Measurements from ENCODE around the gene NR4A1.

Gene NR4A1

DNA sequence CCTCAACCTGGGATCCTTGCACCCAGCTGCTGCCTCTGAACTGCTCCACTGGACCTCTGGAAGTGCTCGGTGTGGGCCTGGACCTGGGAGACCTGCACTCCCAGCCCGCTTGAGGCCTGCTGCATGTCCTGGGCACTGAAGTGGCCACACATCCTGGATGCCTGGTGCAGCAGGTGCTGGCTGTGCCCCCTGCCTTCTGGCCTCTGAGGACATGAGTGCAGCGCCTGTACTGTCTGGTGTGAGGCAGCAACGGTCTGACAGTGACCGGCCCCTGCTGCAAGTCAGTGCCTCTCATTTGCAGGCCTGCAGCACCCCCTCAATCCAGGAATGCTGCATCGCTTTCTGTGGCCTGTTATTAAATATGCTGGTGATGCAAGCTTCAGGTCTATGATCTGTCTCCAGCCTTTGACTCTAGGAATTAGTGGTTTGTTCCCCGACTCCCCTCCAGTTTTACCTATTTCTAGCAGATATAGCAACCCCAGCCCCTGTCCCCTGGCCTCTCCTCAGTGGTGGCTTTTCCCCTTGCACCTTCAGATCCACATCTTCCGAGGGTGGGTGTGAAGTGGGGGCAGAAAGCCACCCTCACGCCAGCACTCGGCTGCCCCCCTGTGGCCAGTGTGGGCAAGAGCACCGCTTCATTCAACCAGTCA, 31.9 kb downstream of the NR4A1 start:
- H3K27ac ChIP-seq = no peak overlapping the region
- peaks cover 23% of the 10 kb centered on the region for H3K27me3 ChIP-seq
- H3K9me3 ChIP-seq = no peaks in the 10 kb centered on the region
- TF ChIP-seq, protein P1, sequence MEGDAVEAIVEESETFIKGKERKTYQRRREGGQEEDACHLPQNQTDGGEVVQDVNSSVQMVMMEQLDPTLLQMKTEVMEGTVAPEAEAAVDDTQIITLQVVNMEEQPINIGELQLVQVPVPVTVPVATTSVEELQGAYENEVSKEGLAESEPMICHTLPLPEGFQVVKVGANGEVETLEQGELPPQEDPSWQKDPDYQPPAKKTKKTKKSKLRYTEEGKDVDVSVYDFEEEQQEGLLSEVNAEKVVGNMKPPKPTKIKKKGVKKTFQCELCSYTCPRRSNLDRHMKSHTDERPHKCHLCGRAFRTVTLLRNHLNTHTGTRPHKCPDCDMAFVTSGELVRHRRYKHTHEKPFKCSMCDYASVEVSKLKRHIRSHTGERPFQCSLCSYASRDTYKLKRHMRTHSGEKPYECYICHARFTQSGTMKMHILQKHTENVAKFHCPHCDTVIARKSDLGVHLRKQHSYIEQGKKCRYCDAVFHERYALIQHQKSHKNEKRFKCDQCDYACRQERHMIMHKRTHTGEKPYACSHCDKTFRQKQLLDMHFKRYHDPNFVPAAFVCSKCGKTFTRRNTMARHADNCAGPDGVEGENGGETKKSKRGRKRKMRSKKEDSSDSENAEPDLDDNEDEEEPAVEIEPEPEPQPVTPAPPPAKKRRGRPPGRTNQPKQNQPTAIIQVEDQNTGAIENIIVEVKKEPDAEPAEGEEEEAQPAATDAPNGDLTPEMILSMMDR (IDR thresholded peaks at IDR 0.05) = peak; percentile 83
- peaks cover 22% of the 10 kb centered on the region for H3K36me3 ChIP-seq
- H3K4me1 ChIP-seq (ENCODE audit: control insufficient read depth in 1 of 2, insufficient read depth in 1 of 2, low read depth in 1 of 2, low read length in 1 of 2) = peaks cover 0 to 3% of the 10 kb centered on the region in 2 experiments
- no peak overlapping the region for H3K4me3 ChIP-seq (ENCODE audit: low read depth in 1 of 2, low read length in 1 of 2)

DNA sequence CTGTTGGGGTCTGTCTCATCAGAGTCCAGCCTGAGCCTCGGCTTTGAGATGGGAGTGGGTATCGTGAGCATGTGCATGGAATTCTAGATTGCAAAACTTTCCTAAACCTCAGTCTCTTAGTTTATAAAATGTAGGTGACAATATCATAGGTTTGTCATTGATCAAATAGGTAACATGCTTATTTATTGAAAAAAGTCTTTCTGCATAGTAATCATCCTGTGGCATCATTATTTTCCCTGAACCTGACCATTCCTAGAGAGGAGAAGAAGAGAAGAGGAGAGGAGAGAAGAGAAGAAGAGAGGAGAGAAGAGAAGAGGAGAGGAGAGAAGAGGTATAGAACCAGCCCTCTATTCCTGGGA, 32.4 kb downstream of the NR4A1 start:
- H3K27me3 ChIP-seq = peaks cover 28% of the 10 kb centered on the region
- peaks cover 17% of the 10 kb centered on the region for H3K36me3 ChIP-seq
- no peak overlapping the region for H3K4me3 ChIP-seq (ENCODE audit: low read depth in 1 of 2, low read length in 1 of 2)
- no peak overlapping the region for H3K27ac ChIP-seq
- no peaks in the 10 kb centered on the region for H3K9me3 ChIP-seq
- H3K4me1 ChIP-seq (ENCODE audit: control insufficient read depth in 1 of 2, insufficient read depth in 1 of 2, low read depth in 1 of 2, low read length in 1 of 2) = peaks cover 0 to 3% of the 10 kb centered on the region in 2 experiments
- TF ChIP-seq, protein P1 (IDR thresholded peaks at IDR 0.05) = no peak

DNA sequence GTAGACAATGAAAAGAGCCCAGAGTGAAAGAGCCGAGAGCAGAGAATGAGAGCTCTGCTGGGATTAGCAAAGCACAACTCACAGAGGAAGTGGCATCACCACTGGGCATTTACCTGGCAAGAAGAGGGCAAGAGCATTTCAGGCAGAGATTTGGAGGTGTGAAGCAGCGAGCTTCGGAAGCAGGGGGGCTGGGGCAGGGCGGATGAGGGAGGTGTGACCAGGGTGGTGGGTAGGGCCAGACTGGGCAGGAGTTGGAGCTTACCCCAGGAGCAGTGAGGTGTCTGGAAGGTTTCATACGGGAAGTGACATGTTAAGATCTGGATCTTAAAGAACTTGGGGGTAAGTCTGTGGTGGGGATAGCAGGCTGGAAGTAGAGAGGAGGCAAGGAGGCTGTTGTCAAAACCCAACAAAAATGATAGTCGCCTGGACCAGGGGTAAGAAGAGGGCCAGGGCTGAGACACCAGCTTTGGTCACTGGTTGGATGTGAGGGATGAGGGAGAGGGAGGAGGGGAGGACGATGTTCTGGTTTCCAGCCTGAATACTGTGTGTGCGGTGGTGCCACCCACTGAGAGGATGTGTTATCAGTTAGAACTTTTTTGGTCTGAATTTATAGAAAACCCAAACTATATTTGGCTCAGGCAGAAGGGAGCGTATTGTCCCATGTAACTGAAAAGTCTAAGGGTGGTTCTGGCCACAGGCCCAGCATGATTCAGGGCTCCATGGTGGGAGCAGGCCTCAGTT, 33.4 kb downstream of the NR4A1 start:
- peaks cover 39% of the 10 kb centered on the region for H3K27me3 ChIP-seq
- TF ChIP-seq, protein P1 (IDR thresholded peaks at IDR 0.05) = no peak
- H3K4me3 ChIP-seq (ENCODE audit: low read depth in 1 of 2, low read length in 1 of 2) = no peak overlapping the region
- H3K4me1 ChIP-seq (ENCODE audit: control insufficient read depth in 1 of 2, insufficient read depth in 1 of 2, low read depth in 1 of 2, low read length in 1 of 2) = peaks cover 0 to 3% of the 10 kb centered on the region in 2 experiments
- H3K36me3 ChIP-seq = peaks cover 6% of the 10 kb centered on the region
- no peaks in the 10 kb centered on the region for H3K9me3 ChIP-seq
- H3K27ac ChIP-seq = no peak overlapping the region

DNA sequence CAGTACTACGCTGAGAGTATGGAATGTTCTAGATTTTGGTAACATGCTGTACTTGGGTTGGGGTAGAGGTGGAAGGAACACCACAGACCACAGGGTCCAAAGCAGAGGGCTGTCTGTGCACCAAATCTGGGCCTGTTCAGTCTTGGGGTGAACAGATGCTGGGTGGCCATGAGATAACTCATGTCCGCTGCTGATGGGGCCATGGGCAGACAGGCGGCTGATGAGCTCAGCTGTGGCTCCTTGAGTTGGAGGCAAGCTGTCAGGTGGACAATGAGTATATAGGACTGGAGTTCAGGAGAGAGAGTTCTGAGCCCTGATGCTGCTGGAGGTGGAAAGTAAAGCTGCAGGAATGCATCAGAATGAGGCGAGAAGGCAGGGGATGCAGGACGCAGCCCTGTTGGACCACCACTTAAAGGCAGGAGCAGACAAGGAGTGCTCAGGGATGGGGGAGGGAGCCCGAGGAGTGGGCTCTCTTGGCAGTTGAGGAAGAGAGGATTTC, 34.5 kb downstream of the NR4A1 start:
- Histone ChIP-seq H3K27me3 (peaks cover 49% of the 10 kb centered on the region), H3K27ac (no peak overlapping the region), H3K4me1 (ENCODE audit: control insufficient read depth in 1 of 2, insufficient read depth in 1 of 2, low read depth in 1 of 2, low read length in 1 of 2) (peaks cover 0 to 3% of the 10 kb centered on the region in 2 experiments), H3K4me3 (ENCODE audit: low read depth in 1 of 2, low read length in 1 of 2) (no peak overlapping the region), H3K36me3 (no peaks in the 10 kb centered on the region), H3K9me3 (no peaks in the 10 kb centered on the region)
- TF ChIP-seq, protein P1 (IDR thresholded peaks at IDR 0.05) = no peak

DNA sequence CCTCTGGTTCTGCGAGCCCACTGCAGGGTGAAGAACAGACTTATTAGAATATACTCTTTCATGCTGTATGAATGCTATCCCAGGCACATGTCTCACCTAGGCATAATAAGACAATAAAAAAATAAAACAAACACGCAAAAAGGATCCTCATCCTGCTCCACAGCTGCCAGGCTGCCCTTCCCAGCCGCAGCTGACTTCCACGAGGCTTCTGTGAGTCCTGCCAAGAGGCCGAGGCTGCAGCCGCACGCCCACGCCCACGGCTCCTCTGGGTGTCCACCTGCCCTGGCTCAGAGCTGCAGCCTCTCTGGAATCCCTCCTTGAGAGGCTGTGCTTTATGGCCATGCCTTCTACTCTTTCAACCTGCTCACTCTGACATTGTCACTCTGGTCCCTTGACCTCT, 35.1 kb downstream of the NR4A1 start:
- Histone ChIP-seq H3K36me3 (no peaks in the 10 kb centered on the region), H3K27ac (no peak overlapping the region), H3K4me1 (ENCODE audit: control insufficient read depth in 1 of 2, insufficient read depth in 1 of 2, low read depth in 1 of 2, low read length in 1 of 2) (peaks cover 0 to 3% of the 10 kb centered on the region in 2 experiments), H3K27me3 (peaks cover 56% of the 10 kb centered on the region), H3K9me3 (no peaks in the 10 kb centered on the region), H3K4me3 (ENCODE audit: low read depth in 1 of 2, low read length in 1 of 2) (no peak overlapping the region)
- TF ChIP-seq, protein P1 (IDR thresholded peaks at IDR 0.05) = no peak

Measured in neutrophil (primary cell).